OCI-LY1 (cell line): ENCODE data around the gene COMT.

Experiments used
- CTCF ChIP-seq: fragments of 200-600 bp; sonication (generic), shearing (Covaris generic); IDR thresholded peaks from 2 replicates; pipeline ENCODE4 v1.5.1; 2017; ENCODE audit warnings: mild to moderate bottlenecking, antibody characterized with exemption, low read length, moderate library complexity, mixed read lengths
- EZH2 ChIP-seq: fragments of 200-600 bp; sonication (generic), shearing (Covaris generic); IDR thresholded peaks from 2 replicates; pipeline ENCODE4 v1.8.0; 2017; ENCODE audit warnings: borderline replicate concordance, mixed run types, mild to moderate bottlenecking, antibody characterized with exemption, low read length, moderate library complexity, mixed read lengths

- TF ChIP-seq CTCF: no peak
- TF ChIP-seq EZH2: no peak
These were observed 32.1 kb downstream of the COMT start for GRCh38 chr22:19973551-19974267.
